Neural crest cell (in vitro differentiated cells): Measurements from ENCODE around the gene USP40. TPM values are rescaled to one million over a fixed set of nuclear protein-coding genes. Genes with fewer than 3 reads are reported as not detected.

Experiments
- DNase-seq: peaks from one replicate; pipeline ENCODE4 v3.0.0; 2021; ENCODE audit warnings: low read depth, mixed read lengths, low spot score
- H3K27ac Mint-ChIP-seq: one replicate; pipeline ENCODE4 v1.8.0; 2021; ENCODE audit warnings: mild to moderate bottlenecking, mixed read lengths; ENCODE audit not compliant: unreplicated experiment
- H3K27me3 Mint-ChIP-seq: 2 replicates; pipeline ENCODE4 v1.8.0; 2021; ENCODE audit warnings: low read depth, mild to moderate bottlenecking, mixed read lengths
- H3K36me3 Mint-ChIP-seq: 2 replicates; pipeline ENCODE4 v1.8.0; 2021; ENCODE audit warnings: low read depth, mild to moderate bottlenecking, mixed read lengths
- H3K4me1 Mint-ChIP-seq: 2 replicates; pipeline ENCODE4 v1.8.0; 2021; ENCODE audit warnings: mixed read lengths
- H3K4me3 Mint-ChIP-seq: one replicate; pipeline ENCODE4 v1.8.0; 2021; ENCODE audit warnings: mild to moderate bottlenecking, mixed read lengths
- H3K9me3 Mint-ChIP-seq: 2 replicates; pipeline ENCODE4 v1.8.0; 2021; ENCODE audit warnings: mixed read lengths
- total RNA-seq: library from RNA; stranded (reverse); gene quantifications from 2 replicates; pipeline ENCODE4 v1.2.1, GENCODE V29; 2021
- TF ChIP-seq, protein P1 (sequence below): fragments of 200-600 bp; sonication (generic); conservative IDR thresholded peaks from 2 replicates; pipeline ENCODE4 v1.5.0; 2021; ENCODE audit warnings: antibody characterized with exemption, mild to moderate bottlenecking

Gene USP40
- total RNA-seq, 1 donor from 2014 or later: 25.3 TPM

DNA sequence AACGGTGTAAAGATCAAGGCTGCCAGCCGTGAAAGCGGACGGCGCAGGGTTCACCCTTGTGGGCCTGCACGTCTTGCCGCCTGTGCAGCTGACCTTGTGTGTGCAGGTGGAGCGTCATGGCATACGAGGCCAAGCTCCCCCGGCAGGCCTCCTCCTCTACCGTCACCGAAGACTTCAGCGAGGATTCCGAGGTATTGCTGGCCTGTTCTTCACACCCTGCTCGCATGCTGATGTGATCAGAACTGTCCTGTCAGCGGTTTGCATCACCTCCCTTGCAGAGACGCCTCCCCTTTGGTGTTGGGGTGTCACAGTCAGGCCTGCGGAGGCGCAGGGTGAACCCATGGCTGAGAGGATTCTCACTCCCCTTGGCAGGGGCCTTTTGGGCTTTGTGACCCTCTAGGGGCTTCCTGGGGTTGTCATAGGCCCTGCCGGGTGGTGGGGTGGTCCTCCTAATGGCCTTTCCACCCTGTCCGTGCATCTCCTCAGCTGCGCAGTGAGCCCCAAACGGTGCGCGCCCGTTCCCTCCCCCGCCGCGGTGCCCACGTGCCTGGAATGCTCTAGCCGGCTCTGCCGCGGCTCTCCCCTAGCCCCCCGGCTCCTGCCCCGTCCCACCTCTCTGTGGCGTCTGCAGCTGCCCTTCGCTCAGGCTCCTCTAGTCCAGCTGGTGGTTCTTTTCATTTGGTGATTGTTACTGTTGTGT is 119.8 kb downstream of the USP40 start:
- peaks cover 15% of the 10 kb centered on the region for H3K4me1 Mint-ChIP-seq
- H3K36me3 Mint-ChIP-seq: peaks cover 12% of the 10 kb centered on the region
- DNase-seq: no peak
- no peaks in the 10 kb centered on the region for H3K27me3 Mint-ChIP-seq
- peak overlapping the region; percentile 87 for H3K27ac Mint-ChIP-seq
- H3K4me3 Mint-ChIP-seq: no peak overlapping the region
- no peaks in the 10 kb centered on the region for H3K9me3 Mint-ChIP-seq
- TF ChIP-seq, protein P1, sequence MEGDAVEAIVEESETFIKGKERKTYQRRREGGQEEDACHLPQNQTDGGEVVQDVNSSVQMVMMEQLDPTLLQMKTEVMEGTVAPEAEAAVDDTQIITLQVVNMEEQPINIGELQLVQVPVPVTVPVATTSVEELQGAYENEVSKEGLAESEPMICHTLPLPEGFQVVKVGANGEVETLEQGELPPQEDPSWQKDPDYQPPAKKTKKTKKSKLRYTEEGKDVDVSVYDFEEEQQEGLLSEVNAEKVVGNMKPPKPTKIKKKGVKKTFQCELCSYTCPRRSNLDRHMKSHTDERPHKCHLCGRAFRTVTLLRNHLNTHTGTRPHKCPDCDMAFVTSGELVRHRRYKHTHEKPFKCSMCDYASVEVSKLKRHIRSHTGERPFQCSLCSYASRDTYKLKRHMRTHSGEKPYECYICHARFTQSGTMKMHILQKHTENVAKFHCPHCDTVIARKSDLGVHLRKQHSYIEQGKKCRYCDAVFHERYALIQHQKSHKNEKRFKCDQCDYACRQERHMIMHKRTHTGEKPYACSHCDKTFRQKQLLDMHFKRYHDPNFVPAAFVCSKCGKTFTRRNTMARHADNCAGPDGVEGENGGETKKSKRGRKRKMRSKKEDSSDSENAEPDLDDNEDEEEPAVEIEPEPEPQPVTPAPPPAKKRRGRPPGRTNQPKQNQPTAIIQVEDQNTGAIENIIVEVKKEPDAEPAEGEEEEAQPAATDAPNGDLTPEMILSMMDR: no peak

DNA sequence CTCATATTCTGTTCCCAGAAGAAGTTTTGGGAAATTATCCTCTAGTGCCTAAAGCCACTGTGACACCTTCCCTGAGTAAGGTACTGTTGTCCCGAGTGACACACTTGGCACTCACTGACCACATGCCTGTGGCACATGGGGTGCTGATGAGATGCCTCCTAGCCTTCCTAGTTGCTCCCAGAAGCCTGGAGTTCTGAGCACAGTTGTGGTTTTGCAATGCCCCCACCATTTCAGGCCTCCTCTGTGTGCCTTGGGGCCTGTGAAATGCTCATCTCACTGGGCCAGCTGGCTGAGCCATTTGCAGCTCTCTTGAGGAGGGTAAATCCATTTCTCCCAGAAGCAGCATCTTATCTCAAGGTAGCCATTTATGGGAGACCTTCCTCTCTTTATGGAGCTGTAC is 120.5 kb downstream of the USP40 start:
- no peak overlapping the region for H3K27ac Mint-ChIP-seq
- H3K36me3 Mint-ChIP-seq: peaks cover 12% of the 10 kb centered on the region
- DNase-seq: no peak
- no peak overlapping the region for H3K4me3 Mint-ChIP-seq
- H3K27me3 Mint-ChIP-seq: no peaks in the 10 kb centered on the region
- TF ChIP-seq, protein P1: no peak
- H3K4me1 Mint-ChIP-seq: peaks cover 15% of the 10 kb centered on the region
- no peaks in the 10 kb centered on the region for H3K9me3 Mint-ChIP-seq

DNA sequence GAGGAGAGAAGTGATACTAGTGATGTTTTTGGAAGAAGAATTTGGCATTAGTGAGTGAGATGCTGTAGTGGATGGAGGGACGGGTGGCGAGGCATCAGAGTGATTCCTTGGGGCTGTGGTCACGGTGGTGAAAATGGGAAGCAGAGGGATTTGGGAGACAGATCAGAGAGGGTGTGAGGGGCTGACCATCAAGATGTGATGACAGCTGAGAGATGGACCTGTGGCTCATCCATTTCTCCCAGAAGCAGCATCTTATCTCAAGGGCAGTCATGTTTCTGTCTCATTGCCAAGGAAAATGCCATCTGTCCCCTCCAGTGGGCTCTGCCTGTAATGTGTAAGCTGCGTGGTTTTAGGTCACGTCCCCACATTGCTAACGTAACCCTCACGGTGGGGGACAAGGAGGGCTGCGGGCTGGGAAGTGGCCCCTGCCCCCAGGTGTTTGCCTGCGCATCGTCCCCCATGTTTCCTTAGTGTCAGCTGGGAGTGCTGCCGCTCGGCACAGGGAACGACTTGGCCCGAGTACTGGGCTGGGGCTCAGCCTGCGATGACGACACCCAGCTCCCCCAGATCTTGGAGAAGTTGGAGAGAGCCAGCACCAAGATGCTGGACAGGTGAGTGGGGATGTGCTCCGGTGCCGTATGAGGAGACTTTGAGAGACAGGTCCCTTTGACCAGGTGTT is 121.3 kb downstream of the USP40 start:
- peaks cover 15% of the 10 kb centered on the region for H3K4me1 Mint-ChIP-seq
- no peak for DNase-seq
- H3K36me3 Mint-ChIP-seq: peaks cover 12% of the 10 kb centered on the region
- no peak overlapping the region for H3K4me3 Mint-ChIP-seq
- TF ChIP-seq, protein P1: no peak
- no peaks in the 10 kb centered on the region for H3K9me3 Mint-ChIP-seq
- H3K27ac Mint-ChIP-seq: no peak overlapping the region
- no peaks in the 10 kb centered on the region for H3K27me3 Mint-ChIP-seq

DNA sequence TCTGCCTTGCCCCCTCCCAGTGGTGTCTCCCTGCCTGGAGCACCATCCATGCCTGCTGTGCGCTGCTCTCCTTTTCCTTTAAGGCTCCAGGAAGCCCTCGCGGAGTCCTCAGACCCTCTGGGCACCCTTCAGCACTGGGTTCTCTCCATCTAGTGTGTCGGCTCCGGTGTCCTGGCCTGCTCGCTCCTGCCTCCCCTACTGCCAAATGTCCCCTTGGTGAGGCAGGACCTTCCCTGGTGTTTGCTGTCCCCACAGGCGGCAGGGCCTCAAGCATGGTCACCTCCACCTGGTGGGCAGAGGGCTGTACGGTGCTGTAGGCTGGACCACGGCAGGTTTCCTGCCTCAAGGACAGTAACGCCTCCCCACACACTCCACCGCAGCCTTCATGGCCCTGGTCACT is 122.1 kb downstream of the USP40 start:
- H3K27ac Mint-ChIP-seq: peak overlapping the region; percentile 16
- H3K27me3 Mint-ChIP-seq: no peaks in the 10 kb centered on the region
- no peaks in the 10 kb centered on the region for H3K9me3 Mint-ChIP-seq
- peaks cover 15% of the 10 kb centered on the region for H3K4me1 Mint-ChIP-seq
- H3K4me3 Mint-ChIP-seq: no peak overlapping the region
- H3K36me3 Mint-ChIP-seq: peaks cover 12% of the 10 kb centered on the region
- DNase-seq: no peak
- TF ChIP-seq, protein P1: no peak

DNA sequence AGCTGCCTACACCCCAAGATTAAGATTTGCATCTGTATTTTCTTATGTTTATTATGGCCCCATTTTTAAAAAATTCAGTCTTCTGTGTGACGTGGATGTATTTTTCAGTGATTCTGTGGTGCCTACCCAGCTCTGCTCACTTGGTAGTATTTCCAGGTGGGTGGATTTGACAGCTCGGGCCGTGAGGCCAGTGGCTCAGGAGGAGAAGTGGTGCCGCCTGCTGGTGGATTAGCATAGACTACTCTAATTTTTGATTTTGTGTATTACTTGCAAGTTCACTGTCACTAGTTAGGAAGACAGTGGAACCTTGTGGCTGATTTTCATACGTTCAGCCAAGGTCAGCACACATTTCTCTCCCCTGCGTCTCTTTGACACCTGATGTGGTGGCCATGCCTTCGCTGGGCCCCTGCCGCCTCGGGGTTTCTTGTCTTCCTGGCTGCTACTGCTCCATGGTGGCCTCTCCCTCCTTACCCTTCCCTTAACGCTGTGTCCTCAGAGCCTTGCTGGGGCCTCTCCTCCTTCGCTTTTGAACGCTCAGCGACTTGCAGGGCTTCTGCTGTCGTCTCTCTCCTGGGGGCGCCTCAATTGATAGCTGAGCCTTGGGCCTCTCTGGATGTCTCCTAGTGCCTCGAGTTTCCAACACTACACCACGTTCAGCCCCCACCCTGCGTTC is 122.9 kb downstream of the USP40 start:
- Mint-ChIP-seq H3K27me3 (no peaks in the 10 kb centered on the region), H3K27ac (no peak overlapping the region), H3K4me3 (peak overlapping the region; percentile 4), H3K9me3 (no peaks in the 10 kb centered on the region), H3K36me3 (peaks cover 9% of the 10 kb centered on the region), H3K4me1 (peaks cover 10% of the 10 kb centered on the region)
- peak; percentile 68 for DNase-seq
- TF ChIP-seq, protein P1: peak; percentile 85
